GM12874 (cell line): ENCODE measurements around the gene HLTF.

Experiments used
- CTCF ChIP-seq: IDR thresholded peaks from 2 replicates; pipeline ENCODE4 v1.5.1; 2011; ENCODE audit warnings: low read depth, mild to moderate bottlenecking, control low read depth, low read length, moderate library complexity; ENCODE audit not compliant: insufficient read depth

Gene HLTF

GRCh38 chr3:149016669-149017541 is 69.4 kb downstream of the HLTF start:
- no peak for TF ChIP-seq CTCF

GRCh38 chr3:149016242-149016641 is 70.1 kb downstream of the HLTF start:
- TF ChIP-seq CTCF = no peak

DNA sequence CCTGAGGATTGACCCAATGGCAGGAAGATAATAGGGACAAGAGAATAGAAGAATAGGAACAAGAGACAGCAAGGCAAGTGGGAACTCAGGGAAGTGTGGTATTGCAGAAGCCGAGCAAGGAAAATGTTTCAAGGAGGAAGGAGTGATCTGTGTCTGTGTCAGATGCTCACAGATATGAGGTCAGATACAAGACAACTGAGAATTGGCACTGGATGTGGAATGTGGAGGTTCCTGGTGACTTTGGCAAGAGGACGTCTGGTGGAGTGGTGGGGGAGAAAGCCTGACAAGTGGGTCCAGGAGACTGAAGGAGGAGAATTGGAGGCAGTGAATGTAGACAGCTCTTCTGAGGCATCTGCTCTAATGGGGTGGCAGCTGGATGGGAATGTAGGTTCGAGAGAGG is 70.9 kb downstream of the HLTF start:
- no peak for TF ChIP-seq CTCF

- no peak for TF ChIP-seq CTCF
Observed at GRCh38 chr3:149013726-149014125, 72.6 kb downstream of the HLTF start.

DNA sequence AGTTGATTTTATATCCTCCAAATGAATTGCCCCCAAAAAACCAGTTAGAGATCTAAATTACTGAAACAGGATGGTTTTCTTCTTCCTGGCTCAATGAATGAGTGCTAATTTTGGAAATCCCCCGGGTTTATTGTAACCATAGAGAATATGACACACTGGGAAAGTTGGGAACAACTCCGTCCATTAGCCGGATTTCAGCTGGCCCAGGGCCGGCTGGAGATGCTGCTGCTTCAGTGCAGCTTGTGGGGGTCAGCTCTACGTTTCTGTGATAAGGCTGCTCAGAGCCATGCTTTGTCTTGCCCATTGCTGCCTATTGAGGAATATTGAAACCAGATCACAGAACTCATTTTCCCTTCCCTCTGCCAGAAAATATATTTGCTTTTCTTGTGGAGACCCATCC is 74.7 kb downstream of the HLTF start:
- no peak for TF ChIP-seq CTCF

DNA sequence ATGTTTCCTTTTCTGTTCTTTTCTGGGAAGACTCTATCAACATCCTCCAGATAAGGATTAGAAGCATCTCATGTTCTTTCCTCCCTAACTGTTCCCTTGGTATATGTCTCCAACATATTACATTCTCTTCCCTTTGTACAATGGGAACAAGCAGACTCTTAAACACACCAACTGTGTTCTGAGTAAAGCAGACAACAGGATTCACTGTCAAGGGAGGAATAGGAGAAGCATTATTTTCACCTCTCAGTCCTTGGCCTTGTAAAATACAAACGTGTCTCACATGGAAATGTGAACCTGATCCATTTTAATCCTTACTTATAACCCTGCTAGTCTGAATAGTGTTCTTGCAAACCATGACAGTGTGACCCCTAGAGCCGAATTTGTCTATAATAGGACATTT is 75.4 kb downstream of the HLTF start:
- TF ChIP-seq CTCF = no peak

DNA sequence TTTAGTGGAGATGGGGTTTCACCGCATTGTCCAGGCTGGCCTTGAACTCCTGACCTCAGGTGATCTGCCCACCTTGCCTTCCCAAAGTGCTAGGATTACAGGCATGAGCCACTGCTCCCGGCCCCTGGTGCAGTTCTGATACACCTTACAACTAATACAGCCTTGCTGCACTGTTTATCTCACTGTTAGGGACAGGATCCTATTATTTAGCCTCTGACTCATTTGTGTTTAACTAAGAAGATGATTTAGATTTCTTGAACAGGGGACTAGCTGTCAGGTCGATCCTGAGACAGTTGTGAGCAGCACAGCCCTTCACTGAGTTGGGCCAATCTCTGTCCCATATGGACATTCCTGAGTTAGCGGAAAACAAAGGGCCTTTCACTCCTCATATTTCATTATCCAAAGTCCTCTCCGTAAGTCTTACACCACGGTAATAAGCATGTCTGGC is 75.8 kb downstream of the HLTF start:
- no peak for TF ChIP-seq CTCF
